GM23338 (cell line): ENCODE data around the gene PMEL. TPM values are rescaled to one million over a fixed set of nuclear protein-coding genes. Genes with fewer than 3 reads are reported as not detected.

ENCODE experiments used
- ATAC-seq: fragments of 200-7000 bp; cut with Tn5 transposase; 3 replicates; pipeline ENCODE4 v1.9.1; 2020
- DNase-seq: peaks from one replicate; pipeline ENCODE4 v3.0.0-alpha.2; 2015; ENCODE audit warnings: low spot score
- H2AFZ ChIP-seq: fragments of 200-600 bp; sonication (generic); 2 replicates; pipeline ENCODE4 v1.8.0; 2016; ENCODE audit warnings: antibody characterized with exemption, mild to moderate bottlenecking, moderate library complexity
- H3F3A ChIP-seq: fragments of 200-600 bp; sonication (generic); replicated peaks from 2 replicates; pipeline ENCODE4 v1.8.0; 2017; ENCODE audit warnings: antibody characterized with exemption, mixed run types, low read depth
- H3K27ac ChIP-seq: fragments of 200-600 bp; sonication (generic); 2 replicates; pipeline ENCODE4 v1.6.1; 2016; ENCODE audit warnings: low read depth
- H3K27me3 ChIP-seq: fragments of 200-600 bp; sonication (generic); 2 replicates; pipeline ENCODE4 v1.8.0; 2016; ENCODE audit warnings: mild to moderate bottlenecking, mixed run types, moderate library complexity; ENCODE audit not compliant: insufficient read depth
- H3K36me3 ChIP-seq: fragments of 200-600 bp; sonication (generic); 2 replicates; pipeline ENCODE4 v1.8.0; 2016; ENCODE audit warnings: mild to moderate bottlenecking; ENCODE audit not compliant: insufficient read depth
- H3K4me1 ChIP-seq: fragments of 200-600 bp; sonication (generic); 2 replicates; pipeline ENCODE4 v1.8.0; 2016; ENCODE audit warnings: mild to moderate bottlenecking, moderate library complexity; ENCODE audit not compliant: insufficient read depth
- H3K4me2 ChIP-seq: fragments of 200-600 bp; sonication (generic); 2 replicates; pipeline ENCODE4 v1.7.1; 2017; ENCODE audit warnings: mixed run types
- H3K4me3 ChIP-seq: fragments of 200-600 bp; sonication (generic); 2 replicates; pipeline ENCODE4 v1.6.1; 2016; ENCODE audit warnings: mixed run types
- H3K79me2 ChIP-seq: fragments of 200-600 bp; sonication (generic); replicated peaks from 2 replicates; pipeline ENCODE4 v1.8.0; 2017; ENCODE audit warnings: mild to moderate bottlenecking; ENCODE audit not compliant: insufficient read depth
- H3K9me2 ChIP-seq: fragments of 200-600 bp; sonication (generic); 2 replicates; pipeline ENCODE4 v1.8.0; 2017; ENCODE audit not compliant: insufficient read depth
- H4K20me1 ChIP-seq: fragments of 200-600 bp; sonication (generic); replicated peaks from 2 replicates; pipeline ENCODE4 v1.8.0; 2017; ENCODE audit warnings: mild to moderate bottlenecking; ENCODE audit not compliant: insufficient read depth
- H3K27ac Mint-ChIP-seq: 2 replicates; pipeline ENCODE4 v1.8.0; 2020; ENCODE audit warnings: inconsistent platforms, mild to moderate bottlenecking, moderate library complexity, mixed read lengths
- H3K27me3 Mint-ChIP-seq: 3 replicates; pipeline ENCODE4 v1.8.0; 2022; ENCODE audit warnings: low read depth, mild to moderate bottlenecking, moderate library complexity, mixed read lengths, inconsistent platforms; ENCODE audit not compliant: insufficient read depth, poor library complexity
- H3K36me3 Mint-ChIP-seq: 3 replicates; pipeline ENCODE4 v1.8.0; 2021; ENCODE audit warnings: low read depth, mild to moderate bottlenecking, inconsistent platforms, moderate library complexity, mixed read lengths
- H3K4me1 Mint-ChIP-seq: 3 replicates; pipeline ENCODE4 v1.8.0; 2020; ENCODE audit warnings: mild to moderate bottlenecking, inconsistent platforms, mixed read lengths
- H3K4me3 Mint-ChIP-seq: 3 replicates; pipeline ENCODE4 v1.8.0; 2021; ENCODE audit warnings: moderate library complexity, mild to moderate bottlenecking, inconsistent platforms, mixed read lengths
- H3K9me3 Mint-ChIP-seq: 3 replicates; pipeline ENCODE4 v1.8.0; 2020; ENCODE audit warnings: moderate library complexity, mild to moderate bottlenecking, inconsistent platforms, mixed read lengths
- EZH2 ChIP-seq: fragments of 200-600 bp; sonication (generic); IDR thresholded peaks from one replicate; pipeline ENCODE4 v1.8.0; 2017; ENCODE audit warnings: antibody characterized with exemption, mild to moderate bottlenecking, low read depth; ENCODE audit not compliant: unreplicated experiment
- EZH2phosphoT487 ChIP-seq: fragments of 200-600 bp; sonication (generic); IDR thresholded peaks from one replicate; pipeline ENCODE4 v1.8.1; 2018; ENCODE audit warnings: antibody characterized with exemption; ENCODE audit not compliant: unreplicated experiment
- polyA plus RNA-seq: library from polyadenylated mRNA; unstranded; fragments of >200 nt; fragmentation: Nextera tagmentation; extraction: Ambion mirVana; gene quantifications from 2 replicates; pipeline ENCODE4 v1.2.1, GENCODE V29; 2016
- total RNA-seq: library from RNA; depleted of rRNA; stranded (reverse); fragments of >200 nt; shearing (Covaris generic); gene quantifications from 2 replicates; pipeline ENCODE4 v1.2.3, GENCODE V29; 2014
- TF ChIP-seq, protein P1 (sequence below): fragments of 250-450 bp; sonication (Bioruptor Pico); IDR thresholded peaks from 2 replicates; pipeline ENCODE4 v1.5.0; 2020; ENCODE audit warnings: mild to moderate bottlenecking, moderate library complexity
- TF ChIP-seq, protein P2 (sequence below): IDR thresholded peaks from 2 replicates; pipeline ENCODE4 v1.6.1; 2016; ENCODE audit warnings: antibody characterized with exemption
- TF ChIP-seq, protein P3 (sequence below), 2 experiments: fragments of 200-600 bp in 1 of 2; sonication (generic) in 1 of 2; conservative IDR thresholded peaks; 2 replicates each; pipeline versions ENCODE4 v1.5.1 to v1.6.1; 2016 to 2017; ENCODE audit warnings: antibody characterized with exemption in 2 of 2, low read depth in 2 of 2, mild to moderate bottlenecking in 2 of 2, moderate library complexity in 1 of 2

The PMEL gene
- total and polyA plus RNA-seq, 2 experiments from 2014 or later: 68.1 to 108 TPM

DNA sequence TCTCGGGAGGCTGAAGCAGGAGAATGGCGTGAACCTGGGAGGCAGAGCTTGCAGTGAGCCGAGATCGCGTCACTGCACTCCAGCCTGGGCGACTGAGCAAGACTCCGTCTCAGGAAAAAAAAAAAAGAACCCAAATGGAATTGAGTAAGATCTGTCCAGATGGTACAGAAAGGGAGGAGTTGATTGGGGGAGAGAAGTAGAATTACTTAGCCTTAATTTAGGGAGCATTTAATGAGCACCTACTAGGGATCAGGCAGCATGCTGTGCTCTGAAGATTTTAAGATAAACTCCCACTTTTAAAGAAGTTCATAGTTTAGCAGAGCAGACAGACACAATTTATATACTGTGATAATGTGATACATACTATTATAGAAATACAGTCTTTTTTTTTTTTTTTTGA lies 12.6 kb upstream of the PMEL start (continued):
- TF ChIP-seq, protein P1, sequence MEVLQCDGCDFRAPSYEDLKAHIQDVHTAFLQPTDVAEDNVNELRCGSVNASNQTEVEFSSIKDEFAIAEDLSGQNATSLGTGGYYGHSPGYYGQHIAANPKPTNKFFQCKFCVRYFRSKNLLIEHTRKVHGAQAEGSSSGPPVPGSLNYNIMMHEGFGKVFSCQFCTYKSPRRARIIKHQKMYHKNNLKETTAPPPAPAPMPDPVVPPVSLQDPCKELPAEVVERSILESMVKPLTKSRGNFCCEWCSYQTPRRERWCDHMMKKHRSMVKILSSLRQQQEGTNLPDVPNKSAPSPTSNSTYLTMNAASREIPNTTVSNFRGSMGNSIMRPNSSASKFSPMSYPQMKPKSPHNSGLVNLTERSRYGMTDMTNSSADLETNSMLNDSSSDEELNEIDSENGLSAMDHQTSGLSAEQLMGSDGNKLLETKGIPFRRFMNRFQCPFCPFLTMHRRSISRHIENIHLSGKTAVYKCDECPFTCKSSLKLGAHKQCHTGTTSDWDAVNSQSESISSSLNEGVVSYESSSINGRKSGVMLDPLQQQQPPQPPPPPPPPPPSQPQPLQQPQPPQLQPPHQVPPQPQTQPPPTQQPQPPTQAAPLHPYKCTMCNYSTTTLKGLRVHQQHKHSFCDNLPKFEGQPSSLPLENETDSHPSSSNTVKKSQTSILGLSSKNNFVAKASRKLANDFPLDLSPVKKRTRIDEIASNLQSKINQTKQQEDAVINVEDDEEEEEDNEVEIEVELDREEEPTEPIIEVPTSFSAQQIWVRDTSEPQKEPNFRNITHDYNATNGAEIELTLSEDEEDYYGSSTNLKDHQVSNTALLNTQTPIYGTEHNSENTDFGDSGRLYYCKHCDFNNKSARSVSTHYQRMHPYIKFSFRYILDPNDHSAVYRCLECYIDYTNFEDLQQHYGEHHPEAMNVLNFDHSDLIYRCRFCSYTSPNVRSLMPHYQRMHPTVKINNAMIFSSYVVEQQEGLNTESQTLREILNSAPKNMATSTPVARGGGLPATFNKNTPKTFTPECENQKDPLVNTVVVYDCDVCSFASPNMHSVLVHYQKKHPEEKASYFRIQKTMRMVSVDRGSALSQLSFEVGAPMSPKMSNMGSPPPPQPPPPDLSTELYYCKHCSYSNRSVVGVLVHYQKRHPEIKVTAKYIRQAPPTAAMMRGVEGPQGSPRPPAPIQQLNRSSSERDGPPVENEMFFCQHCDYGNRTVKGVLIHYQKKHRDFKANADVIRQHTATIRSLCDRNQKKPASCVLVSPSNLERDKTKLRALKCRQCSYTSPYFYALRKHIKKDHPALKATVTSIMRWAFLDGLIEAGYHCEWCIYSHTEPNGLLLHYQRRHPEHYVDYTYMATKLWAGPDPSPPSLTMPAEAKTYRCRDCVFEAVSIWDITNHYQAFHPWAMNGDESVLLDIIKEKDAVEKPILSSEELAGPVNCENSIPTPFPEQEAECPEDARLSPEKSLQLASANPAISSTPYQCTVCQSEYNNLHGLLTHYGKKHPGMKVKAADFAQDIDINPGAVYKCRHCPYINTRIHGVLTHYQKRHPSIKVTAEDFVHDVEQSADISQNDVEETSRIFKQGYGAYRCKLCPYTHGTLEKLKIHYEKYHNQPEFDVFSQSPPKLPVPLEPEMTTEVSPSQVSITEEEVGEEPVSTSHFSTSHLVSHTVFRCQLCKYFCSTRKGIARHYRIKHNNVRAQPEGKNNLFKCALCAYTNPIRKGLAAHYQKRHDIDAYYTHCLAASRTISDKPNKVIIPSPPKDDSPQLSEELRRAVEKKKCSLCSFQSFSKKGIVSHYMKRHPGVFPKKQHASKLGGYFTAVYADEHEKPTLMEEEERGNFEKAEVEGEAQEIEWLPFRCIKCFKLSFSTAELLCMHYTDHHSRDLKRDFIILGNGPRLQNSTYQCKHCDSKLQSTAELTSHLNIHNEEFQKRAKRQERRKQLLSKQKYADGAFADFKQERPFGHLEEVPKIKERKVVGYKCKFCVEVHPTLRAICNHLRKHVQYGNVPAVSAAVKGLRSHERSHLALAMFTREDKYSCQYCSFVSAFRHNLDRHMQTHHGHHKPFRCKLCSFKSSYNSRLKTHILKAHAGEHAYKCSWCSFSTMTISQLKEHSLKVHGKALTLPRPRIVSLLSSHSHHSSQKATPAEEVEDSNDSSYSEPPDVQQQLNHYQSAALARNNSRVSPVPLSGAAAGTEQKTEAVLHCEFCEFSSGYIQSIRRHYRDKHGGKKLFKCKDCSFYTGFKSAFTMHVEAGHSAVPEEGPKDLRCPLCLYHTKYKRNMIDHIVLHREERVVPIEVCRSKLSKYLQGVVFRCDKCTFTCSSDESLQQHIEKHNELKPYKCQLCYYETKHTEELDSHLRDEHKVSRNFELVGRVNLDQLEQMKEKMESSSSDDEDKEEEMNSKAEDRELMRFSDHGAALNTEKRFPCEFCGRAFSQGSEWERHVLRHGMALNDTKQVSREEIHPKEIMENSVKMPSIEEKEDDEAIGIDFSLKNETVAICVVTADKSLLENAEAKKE: no peak
- TF ChIP-seq EZH2phosphoT487: no peak
- no peak for TF ChIP-seq EZH2
- TF ChIP-seq, protein P2, sequence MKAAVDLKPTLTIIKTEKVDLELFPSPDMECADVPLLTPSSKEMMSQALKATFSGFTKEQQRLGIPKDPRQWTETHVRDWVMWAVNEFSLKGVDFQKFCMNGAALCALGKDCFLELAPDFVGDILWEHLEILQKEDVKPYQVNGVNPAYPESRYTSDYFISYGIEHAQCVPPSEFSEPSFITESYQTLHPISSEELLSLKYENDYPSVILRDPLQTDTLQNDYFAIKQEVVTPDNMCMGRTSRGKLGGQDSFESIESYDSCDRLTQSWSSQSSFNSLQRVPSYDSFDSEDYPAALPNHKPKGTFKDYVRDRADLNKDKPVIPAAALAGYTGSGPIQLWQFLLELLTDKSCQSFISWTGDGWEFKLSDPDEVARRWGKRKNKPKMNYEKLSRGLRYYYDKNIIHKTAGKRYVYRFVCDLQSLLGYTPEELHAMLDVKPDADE: no peak

DNA sequence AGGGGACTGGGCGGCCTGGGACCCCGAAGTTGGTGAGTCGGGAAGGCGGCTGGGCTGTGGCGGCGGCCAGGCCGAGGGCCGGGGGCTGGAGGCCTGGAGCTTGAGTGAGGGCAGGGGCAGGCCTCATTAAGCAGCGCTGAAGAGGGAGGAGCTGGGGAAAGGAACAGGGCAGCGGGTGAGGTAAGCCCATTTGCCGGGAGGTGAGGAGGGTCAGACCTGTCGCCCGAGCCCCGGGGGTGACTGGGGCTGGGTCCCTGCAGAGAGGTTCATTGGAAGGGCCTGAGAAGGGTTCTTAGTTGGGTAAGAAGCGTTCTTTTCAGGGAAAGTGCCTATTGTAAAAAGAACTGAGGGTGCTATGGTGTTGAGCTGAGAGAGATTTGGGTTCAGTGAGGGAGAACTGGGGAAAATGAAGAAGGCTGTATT lies 8.5 kb upstream of the PMEL start:
- H3K79me2 ChIP-seq: peaks cover 48% of the 10 kb centered on the region
- peak overlapping the region; percentile 1 for H2AFZ ChIP-seq
- peak overlapping the region; percentile 79 for H3K4me2 ChIP-seq
- ATAC-seq: peak; percentile 59
- TF ChIP-seq EZH2 (no peak), EZH2phosphoT487 (no peak)
- TF ChIP-seq, protein P2: no peak
- TF ChIP-seq, protein P3, sequence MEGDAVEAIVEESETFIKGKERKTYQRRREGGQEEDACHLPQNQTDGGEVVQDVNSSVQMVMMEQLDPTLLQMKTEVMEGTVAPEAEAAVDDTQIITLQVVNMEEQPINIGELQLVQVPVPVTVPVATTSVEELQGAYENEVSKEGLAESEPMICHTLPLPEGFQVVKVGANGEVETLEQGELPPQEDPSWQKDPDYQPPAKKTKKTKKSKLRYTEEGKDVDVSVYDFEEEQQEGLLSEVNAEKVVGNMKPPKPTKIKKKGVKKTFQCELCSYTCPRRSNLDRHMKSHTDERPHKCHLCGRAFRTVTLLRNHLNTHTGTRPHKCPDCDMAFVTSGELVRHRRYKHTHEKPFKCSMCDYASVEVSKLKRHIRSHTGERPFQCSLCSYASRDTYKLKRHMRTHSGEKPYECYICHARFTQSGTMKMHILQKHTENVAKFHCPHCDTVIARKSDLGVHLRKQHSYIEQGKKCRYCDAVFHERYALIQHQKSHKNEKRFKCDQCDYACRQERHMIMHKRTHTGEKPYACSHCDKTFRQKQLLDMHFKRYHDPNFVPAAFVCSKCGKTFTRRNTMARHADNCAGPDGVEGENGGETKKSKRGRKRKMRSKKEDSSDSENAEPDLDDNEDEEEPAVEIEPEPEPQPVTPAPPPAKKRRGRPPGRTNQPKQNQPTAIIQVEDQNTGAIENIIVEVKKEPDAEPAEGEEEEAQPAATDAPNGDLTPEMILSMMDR (conservative IDR thresholded peaks at IDR 0.05; ENCODE audit: low read depth in 2 of 2): no peak
- Mint-ChIP-seq H3K27me3 (no peaks in the 10 kb centered on the region), H3K4me1 (peaks cover 8% of the 10 kb centered on the region), H3K36me3 (peaks cover 26% of the 10 kb centered on the region), H3K4me3 (no peak overlapping the region), H3K9me3 (no peaks in the 10 kb centered on the region), H3K27ac (no peak overlapping the region)
- H3F3A ChIP-seq: no peaks in the 10 kb centered on the region; the same call in 1 of the 2 replicates
- H3K27ac ChIP-seq: peak overlapping the region; percentile 81
- peak overlapping the region; percentile 62 for H3K4me3 ChIP-seq
- peaks cover 8% of the 10 kb centered on the region for H3K4me1 ChIP-seq
- no peaks in the 10 kb centered on the region for H3K27me3 ChIP-seq
- H3K36me3 ChIP-seq: no peaks in the 10 kb centered on the region
- DNase-seq: peak; percentile 79
- no peaks in the 10 kb centered on the region for H3K9me2 ChIP-seq
- peaks cover 15% of the 10 kb centered on the region for H4K20me1 ChIP-seq
